T-helper 17 cell (primary cell): ENCODE data around the gene KCNE2. TPM values are rescaled to one million over a fixed set of nuclear protein-coding genes. Genes with fewer than 3 reads are reported as not detected.

Experiments used
- ATAC-seq: fragments of 150-1000 bp; cut with Tn5 transposase; 2 replicates; pipeline ENCODE4 v1.10.0; 2021; ENCODE audit warnings: mild to moderate bottlenecking, moderate library complexity
- DNase-seq, 3 donors: peaks; one replicate each; pipeline versions ENCODE4 v3.0.0 to v3.0.0-alpha.2; 2020 to 2021
- H3K9me3 ChIP-seq: one replicate; pipeline ENCODE4 v1.7.0; 2013; ENCODE audit warnings: low read length, mild to moderate bottlenecking; ENCODE audit not compliant: control insufficient read depth, poor library complexity, severe bottlenecking
- H3K27ac Mint-ChIP-seq: one replicate; pipeline ENCODE4 v1.8.0; 2022; ENCODE audit warnings: mild to moderate bottlenecking, moderate library complexity, mixed read lengths
- H3K27me3 Mint-ChIP-seq: one replicate; pipeline ENCODE4 v1.8.0; 2022; ENCODE audit warnings: mixed read lengths
- H3K36me3 Mint-ChIP-seq: one replicate; pipeline ENCODE4 v1.8.0; 2022; ENCODE audit warnings: low read depth, mixed read lengths
- H3K4me1 Mint-ChIP-seq: one replicate; pipeline ENCODE4 v1.8.0; 2022; ENCODE audit warnings: mild to moderate bottlenecking, mixed read lengths
- H3K4me3 Mint-ChIP-seq: one replicate; pipeline ENCODE4 v1.8.0; 2022; ENCODE audit warnings: mild to moderate bottlenecking, moderate library complexity, mixed read lengths
- total RNA-seq, 4 donors: library from RNA in 2 of 4; stranded (reverse) in 2 of 4; gene quantifications; one replicate each; pipeline ENCODE4 v1.2.3 and lab custom pipeline; 2022 to 2026

The KCNE2 gene
- total RNA-seq, 2 donors from 2014 or later = not detected

GRCh38 chr21:34343347-34343746 lies 20.5 kb upstream of the KCNE2 start:
- Mint-ChIP-seq H3K36me3 (peaks cover 2% of the 10 kb centered on the region), H3K4me3 (no peak overlapping the region)

GRCh38 chr21:34343838-34344381 lies 19.9 kb upstream of the KCNE2 start:
- H3K27ac Mint-ChIP-seq = no peak overlapping the region
- H3K36me3 Mint-ChIP-seq = no peaks in the 10 kb centered on the region
- peaks cover 16% of the 10 kb centered on the region for H3K27me3 Mint-ChIP-seq
- no peak overlapping the region for H3K4me3 Mint-ChIP-seq
- DNase-seq (no peak), ATAC-seq (no peak)
- no peaks in the 10 kb centered on the region for H3K9me3 ChIP-seq
- H3K4me1 Mint-ChIP-seq = peaks cover 6% of the 10 kb centered on the region

More at GRCh38 chr21:34343347-34343746, 20.5 kb upstream of the KCNE2 start:
- Mint-ChIP-seq H3K27me3 (peaks cover 22% of the 10 kb centered on the region), H3K27ac (no peak overlapping the region), H3K4me1 (peaks cover 6% of the 10 kb centered on the region)
- ATAC-seq = no peak
- no peak for DNase-seq
- H3K9me3 ChIP-seq = no peaks in the 10 kb centered on the region

- peaks cover 11% of the 10 kb centered on the region for H3K27me3 Mint-ChIP-seq
- DNase-seq (no peak), ATAC-seq (no peak)
- peaks cover 6% of the 10 kb centered on the region for H3K4me1 Mint-ChIP-seq
- no peaks in the 10 kb centered on the region for H3K36me3 Mint-ChIP-seq
- H3K27ac Mint-ChIP-seq = no peak overlapping the region
- H3K9me3 ChIP-seq = no peaks in the 10 kb centered on the region
- H3K4me3 Mint-ChIP-seq = no peak overlapping the region
Measured at GRCh38 chr21:34344584-34344983, 19.2 kb upstream of the KCNE2 start.

- ATAC-seq = no peak
- H3K4me3 Mint-ChIP-seq = no peak overlapping the region
- H3K27ac Mint-ChIP-seq = no peak overlapping the region
- H3K9me3 ChIP-seq = no peaks in the 10 kb centered on the region
- H3K36me3 Mint-ChIP-seq = no peaks in the 10 kb centered on the region
- DNase-seq = no peak
- H3K27me3 Mint-ChIP-seq = peaks cover 11% of the 10 kb centered on the region
- peaks cover 6% of the 10 kb centered on the region for H3K4me1 Mint-ChIP-seq
Measured at GRCh38 chr21:34345091-34345871, 18.5 kb upstream of the KCNE2 start.

GRCh38 chr21:34345892-34346291 lies 17.9 kb upstream of the KCNE2 start:
- no peaks in the 10 kb centered on the region for H3K36me3 Mint-ChIP-seq
- peaks cover 6% of the 10 kb centered on the region for H3K4me1 Mint-ChIP-seq
- no peak overlapping the region for H3K27ac Mint-ChIP-seq
- no peak overlapping the region for H3K4me3 Mint-ChIP-seq
- DNase-seq (no peak), ATAC-seq (no peak)
- peaks cover 5% of the 10 kb centered on the region for H3K27me3 Mint-ChIP-seq
- H3K9me3 ChIP-seq = no peaks in the 10 kb centered on the region

GRCh38 chr21:34348890-34349519 lies 14.8 kb upstream of the KCNE2 start:
- DNase-seq = no peak
- no peak overlapping the region for H3K4me3 Mint-ChIP-seq
- no peak overlapping the region for H3K27ac Mint-ChIP-seq
- H3K4me1 Mint-ChIP-seq = peaks cover 6% of the 10 kb centered on the region
- no peaks in the 10 kb centered on the region for H3K9me3 ChIP-seq
- H3K36me3 Mint-ChIP-seq = no peaks in the 10 kb centered on the region
- no peak for ATAC-seq
- H3K27me3 Mint-ChIP-seq = peaks cover 7% of the 10 kb centered on the region

GRCh38 chr21:34351786-34352241 lies 12.0 kb upstream of the KCNE2 start:
- ATAC-seq = peak; percentile 61
- peaks cover 35% of the 10 kb centered on the region for H3K27me3 Mint-ChIP-seq
- H3K36me3 Mint-ChIP-seq = peaks cover 7% of the 10 kb centered on the region
- no peak overlapping the region for H3K27ac Mint-ChIP-seq
- peaks cover 6% of the 10 kb centered on the region for H3K4me1 Mint-ChIP-seq
- no peak for DNase-seq
- no peak overlapping the region for H3K4me3 Mint-ChIP-seq
- H3K9me3 ChIP-seq = no peaks in the 10 kb centered on the region

- Mint-ChIP-seq H3K36me3 (peaks cover 7% of the 10 kb centered on the region), H3K27me3 (peaks cover 36% of the 10 kb centered on the region), H3K27ac (no peak overlapping the region), H3K4me3 (no peak overlapping the region), H3K4me1 (peaks cover 4% of the 10 kb centered on the region)
- no peaks in the 10 kb centered on the region for H3K9me3 ChIP-seq
- no peak for DNase-seq
- no peak for ATAC-seq
Measured at GRCh38 chr21:34352556-34352955, 11.2 kb upstream of the KCNE2 start.

- Mint-ChIP-seq H3K4me1 (no peaks in the 10 kb centered on the region), H3K36me3 (peaks cover 7% of the 10 kb centered on the region), H3K27me3 (peaks cover 36% of the 10 kb centered on the region), H3K27ac (no peak overlapping the region), H3K4me3 (no peak overlapping the region)
- DNase-seq (no peak), ATAC-seq (no peak)
- no peaks in the 10 kb centered on the region for H3K9me3 ChIP-seq
Measured at GRCh38 chr21:34353182-34353581, 10.6 kb upstream of the KCNE2 start.

- Mint-ChIP-seq H3K27me3 (peaks cover 44% of the 10 kb centered on the region), H3K4me1 (no peaks in the 10 kb centered on the region), H3K27ac (no peak overlapping the region), H3K4me3 (no peak overlapping the region), H3K36me3 (peaks cover 9% of the 10 kb centered on the region)
- DNase-seq (no peak), ATAC-seq (no peak)
- no peaks in the 10 kb centered on the region for H3K9me3 ChIP-seq
Measured at GRCh38 chr21:34354836-34355235, 9.0 kb upstream of the KCNE2 start.

GRCh38 chr21:34355570-34355969 lies 8.2 kb upstream of the KCNE2 start:
- no peak for ATAC-seq
- Mint-ChIP-seq H3K4me3 (no peak overlapping the region), H3K27ac (no peak overlapping the region), H3K27me3 (peaks cover 44% of the 10 kb centered on the region), H3K4me1 (no peaks in the 10 kb centered on the region), H3K36me3 (peaks cover 9% of the 10 kb centered on the region)
- no peak for DNase-seq
- H3K9me3 ChIP-seq = no peaks in the 10 kb centered on the region

- H3K27ac Mint-ChIP-seq = no peak overlapping the region
- no peak for DNase-seq
- H3K4me3 Mint-ChIP-seq = no peak overlapping the region
- peaks cover 9% of the 10 kb centered on the region for H3K36me3 Mint-ChIP-seq
- no peaks in the 10 kb centered on the region for H3K9me3 ChIP-seq
- H3K4me1 Mint-ChIP-seq = peaks cover 4% of the 10 kb centered on the region
- ATAC-seq = no peak
- H3K27me3 Mint-ChIP-seq = peaks cover 44% of the 10 kb centered on the region
Measured at GRCh38 chr21:34357889-34358288, 5.9 kb upstream of the KCNE2 start.

- H3K36me3 Mint-ChIP-seq = peaks cover 9% of the 10 kb centered on the region
- ATAC-seq = no peak
Measured at GRCh38 chr21:34358866-34359265, 4.9 kb upstream of the KCNE2 start.

More at GRCh38 chr21:34358866-34359265, 4.9 kb upstream of the KCNE2 start:
- peaks cover 42% of the 10 kb centered on the region for H3K27me3 Mint-ChIP-seq
- no peak for DNase-seq
- H3K4me1 Mint-ChIP-seq = peaks cover 6% of the 10 kb centered on the region
- no peaks in the 10 kb centered on the region for H3K9me3 ChIP-seq
- H3K27ac Mint-ChIP-seq = no peak overlapping the region
- no peak overlapping the region for H3K4me3 Mint-ChIP-seq
